Astrocyte (in vitro differentiated cells and primary cell): ENCODE results near the gene ANKHD1. TPM values are rescaled to one million over a fixed set of nuclear protein-coding genes. Genes with fewer than 3 reads are reported as not detected.

Experiments used
- DNase-seq: peaks from one replicate; pipeline ENCODE4 v3.0.0-alpha.2; 2010; ENCODE audit warnings: low read depth
- FAIRE-seq: peaks from 2 replicates; lab custom pipeline; 2011; peaks lifted over from hg19 to GRCh38; lab: Jason Lieb, UNC
- H2AFZ ChIP-seq: 2 replicates; pipeline ENCODE4 v1.6.0; 2012; ENCODE audit warnings: low read depth, low read length, inconsistent platforms
- H3K27ac ChIP-seq: 2 replicates; pipeline ENCODE4 v1.5.1; 2011; ENCODE audit warnings: low read depth, low read length, inconsistent platforms
- H3K27me3 ChIP-seq: 2 replicates; pipeline ENCODE4 v1.6.0; 2011; ENCODE audit warnings: low read length, inconsistent platforms; ENCODE audit not compliant: insufficient read depth
- H3K36me3 ChIP-seq: 2 replicates; pipeline ENCODE4 v1.5.1; 2011; ENCODE audit warnings: low read length, inconsistent platforms; ENCODE audit not compliant: insufficient read depth
- H3K4me1 ChIP-seq: 2 replicates; pipeline ENCODE4 v1.5.1; 2011; ENCODE audit warnings: low read length, inconsistent platforms; ENCODE audit not compliant: insufficient read depth
- H3K4me2 ChIP-seq: 2 replicates; pipeline ENCODE4 v1.6.0; 2012; ENCODE audit warnings: low read length, inconsistent platforms
- H3K4me3 ChIP-seq: 2 replicates; pipeline ENCODE4 v1.5.1; 2011; ENCODE audit warnings: low read depth, mild to moderate bottlenecking, low read length, inconsistent platforms; ENCODE audit not compliant: insufficient read depth
- H3K79me2 ChIP-seq: 2 replicates; pipeline ENCODE4 v1.6.0; 2012; ENCODE audit warnings: mild to moderate bottlenecking, low read length, inconsistent platforms; ENCODE audit not compliant: insufficient read depth
- H3K9ac ChIP-seq: 2 replicates; pipeline ENCODE4 v1.6.0; 2012; ENCODE audit warnings: mild to moderate bottlenecking, low read length, inconsistent platforms
- H3K9me3 ChIP-seq: 2 replicates; pipeline ENCODE4 v1.5.1; 2012; ENCODE audit warnings: low read depth, mild to moderate bottlenecking, low read length, inconsistent platforms; ENCODE audit not compliant: insufficient read depth
- H4K20me1 ChIP-seq: 2 replicates; pipeline ENCODE4 v1.6.0; 2012; ENCODE audit warnings: low read length, inconsistent platforms; ENCODE audit not compliant: insufficient read depth
- H3K27ac Mint-ChIP-seq: one replicate; pipeline ENCODE4 v1.8.0; 2021; ENCODE audit warnings: mild to moderate bottlenecking, mixed read lengths; ENCODE audit not compliant: unreplicated experiment
- H3K27me3 Mint-ChIP-seq: one replicate; pipeline ENCODE4 v1.8.0; 2021; ENCODE audit warnings: low read depth, mixed read lengths; ENCODE audit not compliant: unreplicated experiment
- H3K36me3 Mint-ChIP-seq: one replicate; pipeline ENCODE4 v1.8.0; 2021; ENCODE audit warnings: low read depth, mixed read lengths; ENCODE audit not compliant: unreplicated experiment
- H3K4me1 Mint-ChIP-seq: one replicate; pipeline ENCODE4 v1.8.0; 2021; ENCODE audit warnings: low read depth, mixed read lengths; ENCODE audit not compliant: unreplicated experiment
- H3K4me3 Mint-ChIP-seq: one replicate; pipeline ENCODE4 v1.8.0; 2021; ENCODE audit warnings: mild to moderate bottlenecking, moderate library complexity, mixed read lengths; ENCODE audit not compliant: unreplicated experiment
- H3K9me3 Mint-ChIP-seq: one replicate; pipeline ENCODE4 v1.8.0; 2021; ENCODE audit warnings: mild to moderate bottlenecking, mixed read lengths; ENCODE audit not compliant: unreplicated experiment
- CTCF ChIP-seq: IDR thresholded peaks from 2 replicates; pipeline ENCODE4 v1.5.1; 2011; ENCODE audit warnings: low read depth, mild to moderate bottlenecking, inconsistent platforms, low read length, moderate library complexity; ENCODE audit not compliant: insufficient read depth
- EZH2 ChIP-seq: IDR thresholded peaks from 2 replicates; pipeline ENCODE4 v1.6.1; 2012; ENCODE audit warnings: mild to moderate bottlenecking, low read length, inconsistent platforms; ENCODE audit not compliant: insufficient read depth
- total RNA-seq: library from RNA; stranded (reverse); gene quantifications from 2 replicates; pipeline ENCODE4 v1.2.1, GENCODE V29; 2021

Gene ANKHD1
- total RNA-seq, 1 donor from 2014 or later: 56.5 TPM

GRCh38 chr5:140393738-140394137 lies 7.9 kb upstream of the ANKHD1 start:
- no peak for DNase-seq
- no peaks in the 10 kb centered on the region for H3K9me3 Mint-ChIP-seq
- H3K27me3 Mint-ChIP-seq: no peaks in the 10 kb centered on the region
- H3K36me3 ChIP-seq: no peaks in the 10 kb centered on the region
- no peak overlapping the region for H3K27ac Mint-ChIP-seq
- no peaks in the 10 kb centered on the region for H3K36me3 Mint-ChIP-seq
- no peak for FAIRE-seq
- no peaks in the 10 kb centered on the region for H3K27me3 ChIP-seq
- H3K4me1 ChIP-seq: no peaks in the 10 kb centered on the region
- H3K9ac ChIP-seq: no peak overlapping the region
- no peaks in the 10 kb centered on the region for H4K20me1 ChIP-seq
- H3K27ac ChIP-seq: no peak overlapping the region
- H3K4me3 Mint-ChIP-seq: no peak overlapping the region
- no peak overlapping the region for H2AFZ ChIP-seq
- TF ChIP-seq CTCF: no peak
- no peak for TF ChIP-seq EZH2
- H3K4me1 Mint-ChIP-seq: no peaks in the 10 kb centered on the region
- no peak overlapping the region for H3K4me2 ChIP-seq
- H3K4me3 ChIP-seq: no peak overlapping the region
- H3K9me3 ChIP-seq: no peaks in the 10 kb centered on the region
- no peaks in the 10 kb centered on the region for H3K79me2 ChIP-seq

GRCh38 chr5:140398379-140398811 lies 3.2 kb upstream of the ANKHD1 start:
- no peak overlapping the region for H3K27ac ChIP-seq
- no peak overlapping the region for H3K9ac ChIP-seq
- peaks cover 13% of the 10 kb centered on the region for H4K20me1 ChIP-seq
- no peaks in the 10 kb centered on the region for H3K27me3 ChIP-seq
- peaks cover 9% of the 10 kb centered on the region for H3K4me1 ChIP-seq
- Mint-ChIP-seq H3K4me1 (peaks cover under 1% of the 10 kb centered on the region), H3K27ac (no peak overlapping the region), H3K27me3 (no peaks in the 10 kb centered on the region), H3K4me3 (no peak overlapping the region), H3K36me3 (peaks cover 2% of the 10 kb centered on the region), H3K9me3 (no peaks in the 10 kb centered on the region)
- H3K4me2 ChIP-seq: no peak overlapping the region
- DNase-seq (no peak), FAIRE-seq (no peak)
- no peaks in the 10 kb centered on the region for H3K36me3 ChIP-seq
- H2AFZ ChIP-seq: no peak overlapping the region
- H3K9me3 ChIP-seq: no peaks in the 10 kb centered on the region
- H3K79me2 ChIP-seq: peaks cover 18% of the 10 kb centered on the region
- H3K4me3 ChIP-seq: no peak overlapping the region
- TF ChIP-seq CTCF (no peak), EZH2 (no peak)

- Histone ChIP-seq H3K4me2 (peak overlapping the region; percentile 85), H3K9ac (peak overlapping the region; percentile 77), H3K4me1 (peaks cover 10% of the 10 kb centered on the region), H3K27ac (peak overlapping the region; percentile 68), H3K27me3 (no peaks in the 10 kb centered on the region), H3K36me3 (no peaks in the 10 kb centered on the region), H2AFZ (peak overlapping the region; percentile 97), H3K4me3 (peak overlapping the region; percentile 94), H3K9me3 (no peaks in the 10 kb centered on the region), H4K20me1 (peaks cover 30% of the 10 kb centered on the region), H3K79me2 (peaks cover 35% of the 10 kb centered on the region)
- Mint-ChIP-seq H3K4me1 (peaks cover 12% of the 10 kb centered on the region), H3K27ac (peak overlapping the region; percentile 85), H3K36me3 (peaks cover 2% of the 10 kb centered on the region), H3K4me3 (no peak overlapping the region), H3K9me3 (no peaks in the 10 kb centered on the region), H3K27me3 (no peaks in the 10 kb centered on the region)
- no peak for DNase-seq
- FAIRE-seq: no peak
- no peak for TF ChIP-seq CTCF
- no peak for TF ChIP-seq EZH2
Measured at GRCh38 chr5:140399979-140400729, 1.5 kb upstream of the ANKHD1 start.
